Esophagus muscularis mucosa (tissue), 4 donors: ENCODE results near the gene SHF. TPM values are rescaled to one million over a fixed set of nuclear protein-coding genes. Genes with fewer than 3 reads are reported as not detected.

Experiments used
- DNase-seq: peaks from one replicate; pipeline ENCODE4 v3.0.0-alpha.2; 2017; ENCODE audit errors: extremely low spot score
- H3K27ac ChIP-seq, 4 donors: fragments of 200-600 bp; sonication (generic); replicated peaks in 1 of 4; 1 replicate in 3 of 4; 2 replicates in 1 of 4; pipeline ENCODE4 v1.5.1; 2016 to 2019; ENCODE audit warnings: mild to moderate bottlenecking in 1 of 4
- H3K27me3 ChIP-seq, 4 donors: fragments of 200-600 bp; sonication (generic); one replicate each; pipeline versions ENCODE4 v1.5.1 to v1.6.0; 2016 to 2019
- H3K36me3 ChIP-seq, 4 donors: fragments of 200-600 bp; sonication (generic); one replicate each; pipeline ENCODE4 v1.5.1; 2016 to 2019
- H3K4me1 ChIP-seq, 4 donors: fragments of 200-600 bp; sonication (generic); one replicate each; pipeline ENCODE4 v1.5.1; 2016 to 2019
- H3K4me3 ChIP-seq, 4 donors: fragments of 200-600 bp; sonication (generic); 1 replicate in 2 of 4; 2 replicates in 2 of 4; pipeline ENCODE4 v1.5.1; 2016 to 2019; ENCODE audit warnings: mild to moderate bottlenecking in 4 of 4, moderate library complexity in 1 of 4
- H3K9me3 ChIP-seq, 4 donors: fragments of 200-600 bp; sonication (generic); 1 replicate in 3 of 4; 2 replicates in 1 of 4; pipeline ENCODE4 v1.5.1; 2016 to 2019
- CTCF ChIP-seq, 3 experiments: fragments of 200-600 bp in 2 of 3; fragments of 450-650 bp in 1 of 3; sonication (generic) in 2 of 3; IDR thresholded peaks; one replicate each; pipeline ENCODE4 v1.5.1; 2017 to 2019; ENCODE audit warnings: antibody characterized with exemption in 3 of 3, mild to moderate bottlenecking in 2 of 3, moderate library complexity in 1 of 3
- EP300 ChIP-seq: sonication (generic); formaldehyde crosslinking; IDR thresholded peaks from one replicate; pipeline ENCODE4 v1.6.1; 2017; ENCODE audit warnings: antibody characterized with exemption
- POLR2A ChIP-seq: fragments of 450-650 bp; IDR thresholded peaks from one replicate; pipeline ENCODE4 v1.6.1; 2017; ENCODE audit warnings: antibody characterized with exemption, moderate library complexity, mild to moderate bottlenecking, low read depth
- POLR2AphosphoS5 ChIP-seq, 2 donors: sonication (generic); formaldehyde crosslinking; IDR thresholded peaks; one replicate each; pipeline ENCODE4 v1.6.1; 2017; ENCODE audit warnings: antibody characterized with exemption in 2 of 2
- WGBS: methylation state at CpG from one replicate; pipeline ENCODE4 v1.1.5; 2018; 5-methylcytosine and 5-hydroxymethylcytosine counted together
- intact Hi-C: fragments of 100-400 bp; cut with DNase I; formaldehyde crosslinking; loops from one replicate; pipeline ENCODE4 v1.15.1; 2023
- total RNA-seq, 4 donors: library from RNA; depleted of rRNA; stranded (reverse); fragments of >200 nt; gene quantifications; one replicate each; pipeline versions ENCODE4 v1.1.0 to v1.2.1, GENCODE V29; 2016

SHF gene
- total RNA-seq, 4 donors from 2014 or later: 4.6 to 15.4 (median 10.2) TPM

- Histone ChIP-seq H3K9me3 (no peaks in the 10 kb centered on the region), H3K4me3 (no peak overlapping the region), H3K4me1 (peaks cover 0 to 19% (median 17%) of the 10 kb centered on the region in 4 donors), H3K27me3 (no peaks in the 10 kb centered on the region), H3K27ac (no peak overlapping the region), H3K36me3 (peaks cover 5 to 38% (median 19%) of the 10 kb centered on the region in 4 donors)
- no peak for TF ChIP-seq CTCF (IDR thresholded peaks at IDR 0.05)
- TF ChIP-seq POLR2A: no peak
- TF ChIP-seq POLR2AphosphoS5 (IDR thresholded peaks at IDR 0.05): no peak
- no peak for TF ChIP-seq EP300
- DNase-seq: no peak
- 100% methylated on average over 6 of the region's 12 CpGs for WGBS
- intact Hi-C loops: no loop called here
Observed at GRCh38 chr15:45171912-45172311, 15.9 kb downstream of the SHF start.

GRCh38 chr15:45169608-45170480, 17.9 kb downstream of the SHF start:
- H3K27me3 ChIP-seq: no peaks in the 10 kb centered on the region
- peaks cover 7 to 35% (median 29%) of the 10 kb centered on the region in 4 donors for H3K4me1 ChIP-seq
- no peak for DNase-seq
- peak overlapping the region in 2 of 4 donors; percentile 19 to 100 for H3K27ac ChIP-seq
- peaks cover 0 to 22% (median 13%) of the 10 kb centered on the region in 4 donors for H3K36me3 ChIP-seq
- no peak overlapping the region for H3K4me3 ChIP-seq
- H3K9me3 ChIP-seq: peaks cover 0 to 3% (median 0%) of the 10 kb centered on the region in 4 donors
- 85% methylated on average over 4 of the region's 4 CpGs for WGBS
- intact Hi-C loops: no loop called here
- TF ChIP-seq CTCF (IDR thresholded peaks at IDR 0.05): no peak
- no peak for TF ChIP-seq EP300
- TF ChIP-seq POLR2AphosphoS5 (IDR thresholded peaks at IDR 0.05): no peak
- TF ChIP-seq POLR2A: no peak

- no peak for TF ChIP-seq CTCF (IDR thresholded peaks at IDR 0.05)
- no peak for TF ChIP-seq POLR2AphosphoS5 (IDR thresholded peaks at IDR 0.05)
- no peak for TF ChIP-seq POLR2A
- no peak for TF ChIP-seq EP300
- peaks cover 0 to 16% (median 6%) of the 10 kb centered on the region in 4 donors for H3K36me3 ChIP-seq
- no peaks in the 10 kb centered on the region for H3K27me3 ChIP-seq
- peaks cover 7 to 35% (median 29%) of the 10 kb centered on the region in 4 donors for H3K4me1 ChIP-seq
- intact Hi-C loops: no loop called here
- peaks cover 0 to 3% (median 0%) of the 10 kb centered on the region in 4 donors for H3K9me3 ChIP-seq
- no peak for DNase-seq
- H3K27ac ChIP-seq: peak overlapping the region; percentile 40 to 100 (median 98)
- WGBS: 89% methylated on average over 8 of the region's 9 CpGs
- no peak overlapping the region for H3K4me3 ChIP-seq
Observed at GRCh38 chr15:45168751-45169551, 18.8 kb downstream of the SHF start.

GRCh38 chr15:45168286-45168685, 19.5 kb downstream of the SHF start:
- Histone ChIP-seq H3K36me3 (peaks cover 0 to 16% (median 3%) of the 10 kb centered on the region in 4 donors), H3K27ac (peak overlapping the region; percentile 98 to 100 (median 98)), H3K9me3 (peaks cover 0 to 3% (median 0%) of the 10 kb centered on the region in 4 donors), H3K4me3 (no peak overlapping the region), H3K27me3 (no peaks in the 10 kb centered on the region), H3K4me1 (peaks cover 9 to 38% (median 29%) of the 10 kb centered on the region in 4 donors)
- TF ChIP-seq POLR2AphosphoS5 (IDR thresholded peaks at IDR 0.05): no peak
- TF ChIP-seq EP300: no peak
- TF ChIP-seq CTCF (IDR thresholded peaks at IDR 0.05): no peak
- TF ChIP-seq POLR2A: no peak
- DNase-seq: no peak
- 100% methylated on average over 1 of the region's 4 CpGs for WGBS
- intact Hi-C loops: no loop called here
